ENCODE measurements around the gene ZKSCAN5. TPM values are rescaled to one million over a fixed set of nuclear protein-coding genes. Genes with fewer than 3 reads are reported as not detected.

ZKSCAN5 gene
- total RNA-seq, 1 experiment from 2014 or later, result 13.3 TPM

DNA sequence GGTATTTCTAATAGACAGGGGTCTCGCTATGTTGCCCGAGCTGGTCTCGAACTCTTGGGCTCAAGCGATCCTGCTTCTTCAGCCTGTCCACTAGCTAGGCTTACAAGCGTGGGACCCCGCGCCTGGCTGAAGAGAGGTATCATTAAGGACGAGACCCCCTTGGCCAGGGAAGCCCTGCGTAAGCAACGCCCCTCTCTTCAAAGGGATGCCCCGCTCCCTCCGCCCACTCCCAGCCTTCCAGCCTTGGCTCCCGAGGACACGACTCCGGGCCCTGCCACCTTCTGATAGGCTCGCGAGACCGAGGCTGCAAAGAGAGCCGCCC lies 220 bp upstream of the ZKSCAN5 start:
- peaks cover 30% of the 10 kb centered on the region for H3K36me3 Mint-ChIP-seq (ENCODE audit: insufficient read depth, unreplicated experiment)
- Histone ChIP-seq H3K4me3 (ENCODE audit: low read depth, low read length) (peak overlapping the region; percentile 68), H3K27me3 (replicated peaks; ENCODE audit: control insufficient read depth, insufficient read depth, low read length) (no peaks in the 10 kb centered on the region), H3K9me3 (no peaks in the 10 kb centered on the region), H3K4me1 (no peaks in the 10 kb centered on the region; the same call in 1 of the 2 replicates), H3K36me3 (ENCODE audit: control insufficient read depth, insufficient read depth, low read length) (no peaks in the 10 kb centered on the region)
- peak overlapping the region; percentile 85 for H3K4me3 Mint-ChIP-seq (ENCODE audit: unreplicated experiment)
- H3K4me1 Mint-ChIP-seq (ENCODE audit: low read depth, unreplicated experiment), result peaks cover 6% of the 10 kb centered on the region
- TF ChIP-seq, protein P1, sequence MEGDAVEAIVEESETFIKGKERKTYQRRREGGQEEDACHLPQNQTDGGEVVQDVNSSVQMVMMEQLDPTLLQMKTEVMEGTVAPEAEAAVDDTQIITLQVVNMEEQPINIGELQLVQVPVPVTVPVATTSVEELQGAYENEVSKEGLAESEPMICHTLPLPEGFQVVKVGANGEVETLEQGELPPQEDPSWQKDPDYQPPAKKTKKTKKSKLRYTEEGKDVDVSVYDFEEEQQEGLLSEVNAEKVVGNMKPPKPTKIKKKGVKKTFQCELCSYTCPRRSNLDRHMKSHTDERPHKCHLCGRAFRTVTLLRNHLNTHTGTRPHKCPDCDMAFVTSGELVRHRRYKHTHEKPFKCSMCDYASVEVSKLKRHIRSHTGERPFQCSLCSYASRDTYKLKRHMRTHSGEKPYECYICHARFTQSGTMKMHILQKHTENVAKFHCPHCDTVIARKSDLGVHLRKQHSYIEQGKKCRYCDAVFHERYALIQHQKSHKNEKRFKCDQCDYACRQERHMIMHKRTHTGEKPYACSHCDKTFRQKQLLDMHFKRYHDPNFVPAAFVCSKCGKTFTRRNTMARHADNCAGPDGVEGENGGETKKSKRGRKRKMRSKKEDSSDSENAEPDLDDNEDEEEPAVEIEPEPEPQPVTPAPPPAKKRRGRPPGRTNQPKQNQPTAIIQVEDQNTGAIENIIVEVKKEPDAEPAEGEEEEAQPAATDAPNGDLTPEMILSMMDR (IDR thresholded peaks at IDR 0.05; ENCODE audit: insufficient read depth in 1 of 2, low read depth in 1 of 2, low read length in 1 of 2, severe bottlenecking in 1 of 2, unreplicated experiment in 1 of 2), result no peak
- H3K27ac Mint-ChIP-seq (ENCODE audit: unreplicated experiment), result peak overlapping the region; percentile 91
- no peaks in the 10 kb centered on the region for H3K9me3 Mint-ChIP-seq (ENCODE audit: unreplicated experiment)
- BruUV-seq (replicated peaks), result no TSS peak
- DNase-seq, result peak in 1 of 2 experiments; percentile 99
- intact Hi-C loops (cut with micrococcal nuclease; ENCODE audit: unreplicated experiment), result loop anchor here (1.0 to 10.0 kb wide), 2 partner anchors 48 to 191 kb away; partner anchors contain the start of gene FAM200A
- CTCF ChIA-PET, result interaction anchor here (0.7 to 1.2 kb wide), 2 partner anchors 13 to 415 kb away, joined by 3 read pairs; partner anchors contain the start of gene TRIM4
- no peaks in the 10 kb centered on the region for H3K27me3 Mint-ChIP-seq (ENCODE audit: insufficient read depth, unreplicated experiment)
- POLR2A ChIA-PET, result interaction anchor here (0.6 to 1.5 kb wide), 10 partner anchors 17 to 326 kb away, joined by 3 to 12 read pairs (median 3); partner anchors contain the start of genes FAM200A and ZSCAN25

DNA sequence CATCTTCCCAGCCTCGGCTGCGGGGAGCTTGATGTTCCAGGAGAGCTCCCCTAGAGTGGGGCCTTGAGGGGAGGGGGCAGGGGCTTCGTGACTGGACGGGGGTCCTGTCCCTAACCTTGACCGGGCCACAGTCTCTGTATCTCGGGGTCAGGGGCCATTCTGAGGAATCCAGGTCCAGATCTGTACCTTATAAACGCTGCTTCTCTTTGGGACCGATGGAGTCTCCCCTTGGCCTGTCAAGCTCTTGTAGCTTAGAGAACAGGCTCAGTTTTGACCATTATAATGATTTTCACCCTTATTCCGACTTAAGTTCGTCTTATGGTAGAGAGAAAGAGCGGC lies 831 bp downstream of the ZKSCAN5 start:
- peaks cover 6% of the 10 kb centered on the region for H3K4me1 Mint-ChIP-seq (ENCODE audit: low read depth, unreplicated experiment)
- intact Hi-C loops (cut with micrococcal nuclease; ENCODE audit: unreplicated experiment), result loop anchor here (10.0 kb wide), 1 partner anchor 190 kb away; no protein-coding TSS in a partner anchor
- H3K36me3 Mint-ChIP-seq (ENCODE audit: insufficient read depth, unreplicated experiment), result peaks cover 30% of the 10 kb centered on the region
- POLR2A ChIA-PET, result interaction anchor here (0.5 to 1.5 kb wide), 5 partner anchors 39 to 325 kb away, joined by 3 to 12 read pairs (median 4); partner anchors contain the start of genes FAM200A and ZSCAN25
- H3K4me1 ChIP-seq, result no peaks in the 10 kb centered on the region; the same call in 1 of the 2 replicates
- no peaks in the 10 kb centered on the region for H3K27me3 Mint-ChIP-seq (ENCODE audit: insufficient read depth, unreplicated experiment)
- H3K4me3 ChIP-seq (ENCODE audit: low read depth, low read length), result peak overlapping the region; percentile 68
- H3K9me3 Mint-ChIP-seq (ENCODE audit: unreplicated experiment), result no peaks in the 10 kb centered on the region
- H3K4me3 Mint-ChIP-seq (ENCODE audit: unreplicated experiment), result peak overlapping the region; percentile 85
- no peaks in the 10 kb centered on the region for H3K9me3 ChIP-seq
- H3K27me3 ChIP-seq (replicated peaks; ENCODE audit: control insufficient read depth, insufficient read depth, low read length), result no peaks in the 10 kb centered on the region
- no TSS peak for BruUV-seq (replicated peaks)
- no peak for DNase-seq
- TF ChIP-seq, protein P1 (IDR thresholded peaks at IDR 0.05; ENCODE audit: insufficient read depth in 1 of 2, low read depth in 1 of 2, low read length in 1 of 2, severe bottlenecking in 1 of 2, unreplicated experiment in 1 of 2), result no peak
- H3K27ac Mint-ChIP-seq (ENCODE audit: unreplicated experiment), result peak overlapping the region; percentile 91
- CTCF ChIA-PET, result interaction anchor here (1.2 kb wide), 1 partner anchor 414 kb away, joined by 3 read pairs; the partner anchor contains the start of gene TRIM4
- H3K36me3 ChIP-seq (ENCODE audit: control insufficient read depth, insufficient read depth, low read length), result no peaks in the 10 kb centered on the region

DNA sequence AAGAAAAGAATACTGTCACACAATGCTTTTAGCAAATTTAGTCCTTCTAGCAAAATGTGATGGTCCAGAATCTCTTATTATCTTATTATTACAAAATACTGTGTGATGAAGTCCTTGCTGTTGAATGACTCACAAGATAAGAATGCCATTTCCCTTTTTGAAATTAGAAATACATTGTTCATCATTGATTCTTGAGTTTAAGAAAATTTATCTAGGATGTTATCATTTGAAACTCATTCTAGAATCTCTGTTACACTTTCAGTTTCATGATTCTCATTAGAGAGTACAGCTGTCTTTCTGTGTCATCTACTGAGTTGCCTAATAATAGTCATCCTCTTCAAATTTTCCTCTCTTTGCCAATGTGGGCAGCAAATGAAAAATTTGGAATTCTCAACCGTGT lies 9.6 kb downstream of the ZKSCAN5 start:
- intact Hi-C loops (cut with micrococcal nuclease; ENCODE audit: unreplicated experiment), result no loop called here
- H3K4me1 ChIP-seq, result no peaks in the 10 kb centered on the region
- POLR2A ChIA-PET, result no interaction called here
- Mint-ChIP-seq H3K27ac (ENCODE audit: unreplicated experiment) (no peak overlapping the region), H3K4me1 (ENCODE audit: low read depth, unreplicated experiment) (no peaks in the 10 kb centered on the region), H3K4me3 (ENCODE audit: unreplicated experiment) (no peak overlapping the region), H3K36me3 (ENCODE audit: insufficient read depth, unreplicated experiment) (peaks cover 57% of the 10 kb centered on the region), H3K9me3 (ENCODE audit: unreplicated experiment) (no peaks in the 10 kb centered on the region), H3K27me3 (ENCODE audit: insufficient read depth, unreplicated experiment) (no peaks in the 10 kb centered on the region)
- no TSS peak for BruUV-seq (replicated peaks)
- H3K27me3 ChIP-seq (replicated peaks; ENCODE audit: control insufficient read depth, insufficient read depth, low read length), result no peaks in the 10 kb centered on the region
- H3K9me3 ChIP-seq, result no peaks in the 10 kb centered on the region
- DNase-seq, result no peak
- TF ChIP-seq, protein P1 (IDR thresholded peaks at IDR 0.05; ENCODE audit: insufficient read depth in 1 of 2, low read depth in 1 of 2, low read length in 1 of 2, severe bottlenecking in 1 of 2, unreplicated experiment in 1 of 2), result no peak
- CTCF ChIA-PET, result no interaction called here
- no peak overlapping the region for H3K4me3 ChIP-seq (ENCODE audit: low read depth, low read length)
- H3K36me3 ChIP-seq (ENCODE audit: control insufficient read depth, insufficient read depth, low read length), result peaks cover 2% of the 10 kb centered on the region

Data from Caco-2 (cell line).